Osteocyte (in vitro differentiated cells): ENCODE data around the gene LINGO3. TPM values are rescaled to one million over a fixed set of nuclear protein-coding genes. Genes with fewer than 3 reads are reported as not detected.

Source experiments
- DNase-seq: peaks from one replicate; pipeline ENCODE4 v3.0.0; 2021; ENCODE audit warnings: mixed read lengths; ENCODE audit not compliant: unreplicated experiment; ENCODE audit errors: extremely low spot score
- H3K27ac Mint-ChIP-seq: one replicate; pipeline ENCODE4 v1.8.0; 2021; ENCODE audit warnings: mild to moderate bottlenecking, mixed read lengths; ENCODE audit not compliant: unreplicated experiment
- H3K27me3 Mint-ChIP-seq: one replicate; pipeline ENCODE4 v1.8.0; 2021; ENCODE audit warnings: mixed read lengths; ENCODE audit not compliant: unreplicated experiment
- H3K36me3 Mint-ChIP-seq: one replicate; pipeline ENCODE4 v1.8.0; 2021; ENCODE audit warnings: mixed read lengths; ENCODE audit not compliant: unreplicated experiment
- H3K4me1 Mint-ChIP-seq: one replicate; pipeline ENCODE4 v1.8.0; 2021; ENCODE audit warnings: mixed read lengths; ENCODE audit not compliant: unreplicated experiment
- H3K4me3 Mint-ChIP-seq: one replicate; pipeline ENCODE4 v1.8.0; 2021; ENCODE audit warnings: mild to moderate bottlenecking, moderate library complexity, mixed read lengths; ENCODE audit not compliant: unreplicated experiment
- H3K9me3 Mint-ChIP-seq: one replicate; pipeline ENCODE4 v1.8.0; 2021; ENCODE audit warnings: mixed read lengths; ENCODE audit not compliant: unreplicated experiment
- total RNA-seq: library from RNA; stranded (reverse); gene quantifications from 2 replicates; pipeline ENCODE4 v1.2.1, GENCODE V29; 2021
- TF ChIP-seq, protein P1 (sequence below): fragments of 200-600 bp; sonication (generic); IDR thresholded peaks from 2 replicates; pipeline ENCODE4 v1.5.0; 2021; ENCODE audit warnings: antibody characterized with exemption, mild to moderate bottlenecking, moderate library complexity

Gene LINGO3
- total RNA-seq, 1 donor from 2014 or later, result 0.54 TPM

- H3K4me1 Mint-ChIP-seq, result peaks cover 7% of the 10 kb centered on the region
- H3K36me3 Mint-ChIP-seq, result no peaks in the 10 kb centered on the region
- peaks cover 5% of the 10 kb centered on the region for H3K27me3 Mint-ChIP-seq
- DNase-seq, result no peak
- no peak overlapping the region for H3K4me3 Mint-ChIP-seq
- TF ChIP-seq, protein P1, sequence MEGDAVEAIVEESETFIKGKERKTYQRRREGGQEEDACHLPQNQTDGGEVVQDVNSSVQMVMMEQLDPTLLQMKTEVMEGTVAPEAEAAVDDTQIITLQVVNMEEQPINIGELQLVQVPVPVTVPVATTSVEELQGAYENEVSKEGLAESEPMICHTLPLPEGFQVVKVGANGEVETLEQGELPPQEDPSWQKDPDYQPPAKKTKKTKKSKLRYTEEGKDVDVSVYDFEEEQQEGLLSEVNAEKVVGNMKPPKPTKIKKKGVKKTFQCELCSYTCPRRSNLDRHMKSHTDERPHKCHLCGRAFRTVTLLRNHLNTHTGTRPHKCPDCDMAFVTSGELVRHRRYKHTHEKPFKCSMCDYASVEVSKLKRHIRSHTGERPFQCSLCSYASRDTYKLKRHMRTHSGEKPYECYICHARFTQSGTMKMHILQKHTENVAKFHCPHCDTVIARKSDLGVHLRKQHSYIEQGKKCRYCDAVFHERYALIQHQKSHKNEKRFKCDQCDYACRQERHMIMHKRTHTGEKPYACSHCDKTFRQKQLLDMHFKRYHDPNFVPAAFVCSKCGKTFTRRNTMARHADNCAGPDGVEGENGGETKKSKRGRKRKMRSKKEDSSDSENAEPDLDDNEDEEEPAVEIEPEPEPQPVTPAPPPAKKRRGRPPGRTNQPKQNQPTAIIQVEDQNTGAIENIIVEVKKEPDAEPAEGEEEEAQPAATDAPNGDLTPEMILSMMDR, result no peak
- no peaks in the 10 kb centered on the region for H3K9me3 Mint-ChIP-seq
- no peak overlapping the region for H3K27ac Mint-ChIP-seq
These were observed 5.4 kb downstream of the LINGO3 start for GRCh38 chr19:2302319-2303210.

DNA sequence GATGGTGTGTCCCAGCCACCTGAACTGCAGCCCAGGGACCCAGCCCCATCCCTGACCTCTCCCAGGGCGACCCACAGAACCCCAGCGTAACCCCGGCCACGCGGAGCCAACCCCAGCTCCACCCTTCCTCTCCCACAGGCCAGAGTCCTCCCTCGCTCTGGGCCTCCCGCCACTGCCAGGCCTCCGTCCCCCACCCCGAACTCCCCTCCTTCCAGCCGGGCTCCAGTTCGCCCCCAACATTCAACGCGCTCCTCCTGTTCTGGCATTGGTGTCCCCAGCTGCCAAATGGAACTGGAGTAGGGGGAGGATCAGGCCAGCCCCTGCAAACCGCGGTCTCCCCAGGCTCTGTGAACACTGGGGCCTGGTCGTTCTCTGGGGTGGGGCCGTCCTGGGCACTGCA is 7.4 kb downstream of the LINGO3 start:
- TF ChIP-seq, protein P1, result no peak
- no peak for DNase-seq
- Mint-ChIP-seq H3K27me3 (peaks cover 2% of the 10 kb centered on the region), H3K4me1 (peaks cover 9% of the 10 kb centered on the region), H3K9me3 (no peaks in the 10 kb centered on the region), H3K4me3 (no peak overlapping the region), H3K27ac (no peak overlapping the region), H3K36me3 (no peaks in the 10 kb centered on the region)

GRCh38 chr19:2296141-2296540 is 11.8 kb downstream of the LINGO3 start:
- Mint-ChIP-seq H3K27me3 (no peaks in the 10 kb centered on the region), H3K4me1 (peaks cover 24% of the 10 kb centered on the region), H3K36me3 (no peaks in the 10 kb centered on the region), H3K27ac (no peak overlapping the region), H3K4me3 (no peak overlapping the region), H3K9me3 (no peaks in the 10 kb centered on the region)
- TF ChIP-seq, protein P1, result no peak
- DNase-seq, result no peak

DNA sequence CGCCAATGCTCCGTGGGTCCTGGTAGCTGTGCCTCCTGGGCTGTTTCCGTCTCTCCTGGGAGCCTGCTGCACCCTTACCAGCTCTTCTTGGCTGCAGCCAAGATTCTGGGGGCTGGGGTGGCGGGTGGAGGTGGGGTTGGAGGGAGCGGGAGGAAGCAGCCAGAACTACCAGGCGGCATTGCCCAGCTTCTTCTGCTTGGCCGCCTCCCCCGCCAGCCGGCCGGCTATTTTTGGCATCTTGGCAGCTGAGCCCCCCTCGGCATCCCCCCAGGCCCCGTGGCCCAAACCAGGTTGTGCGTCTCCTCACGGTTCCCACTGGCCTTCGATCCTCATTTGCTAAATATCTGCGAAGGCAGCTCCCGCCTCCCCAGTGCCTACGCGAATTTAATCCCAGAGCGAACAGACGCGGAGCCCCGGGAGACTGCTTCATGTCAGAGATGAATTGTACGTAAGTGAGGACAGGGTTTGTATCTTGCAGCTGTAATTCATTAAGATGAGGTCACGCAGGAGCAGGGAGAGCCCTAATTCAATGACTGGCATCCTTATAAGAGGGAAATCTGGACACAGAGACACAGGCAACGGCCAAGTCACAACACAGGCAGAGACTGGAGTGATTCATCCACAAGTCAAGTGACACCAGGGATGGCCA is 13.1 kb downstream of the LINGO3 start:
- peak overlapping the region; percentile 74 for H3K27ac Mint-ChIP-seq
- peaks cover 22% of the 10 kb centered on the region for H3K4me1 Mint-ChIP-seq
- no peak for DNase-seq
- TF ChIP-seq, protein P1, result no peak
- no peaks in the 10 kb centered on the region for H3K36me3 Mint-ChIP-seq
- no peaks in the 10 kb centered on the region for H3K9me3 Mint-ChIP-seq
- no peak overlapping the region for H3K4me3 Mint-ChIP-seq
- no peaks in the 10 kb centered on the region for H3K27me3 Mint-ChIP-seq

- no peak for DNase-seq
- TF ChIP-seq, protein P1, result no peak
- peaks cover 20% of the 10 kb centered on the region for H3K4me1 Mint-ChIP-seq
- H3K27ac Mint-ChIP-seq, result no peak overlapping the region
- no peaks in the 10 kb centered on the region for H3K36me3 Mint-ChIP-seq
- H3K27me3 Mint-ChIP-seq, result no peaks in the 10 kb centered on the region
- H3K4me3 Mint-ChIP-seq, result no peak overlapping the region
- no peaks in the 10 kb centered on the region for H3K9me3 Mint-ChIP-seq
These were observed 16.7 kb downstream of the LINGO3 start for GRCh38 chr19:2291185-2291751.
